HG02973 (cell line): ENCODE measurements around the gene CDK5RAP1.
"Not testable (repeated sequence)": the region's sequence is repeated elsewhere in the genome, so short reads cannot be mapped to it uniquely, and the experiment has no call there.

Source experiments
- ATAC-seq: cut with Tn5 transposase; IDR thresholded peaks from one replicate; pipeline ENCODE4 v1.9.1; 2021; ENCODE audit warnings: moderate library complexity; ENCODE audit not compliant: unreplicated experiment

CDK5RAP1 gene

GRCh38 chr20:33401184-33401920 lies at the start of gene CDK5RAP1:
Gene CDK5RAP1, minus strand, starts transcription at chr20:33401519. Its CDS starts 4,455 bp downstream, at chr20:33397064.
- ATAC-seq, result peak; percentile 79

GRCh38 chr20:33450867-33451266 lies 49.5 kb upstream of the CDK5RAP1 start:
- ATAC-seq, result no peak

GRCh38 chr20:33445881-33446625 lies 44.7 kb upstream of the CDK5RAP1 start:
- ATAC-seq, result no peak

GRCh38 chr20:33444797-33445560 lies 43.7 kb upstream of the CDK5RAP1 start:
- no peak for ATAC-seq

GRCh38 chr20:33443512-33444239 lies 42.4 kb upstream of the CDK5RAP1 start, which contains the start of gene SNTA1:
Gene SNTA1, minus strand, starts transcription at chr20:33443763. Its CDS starts 143 bp downstream, at chr20:33443620.
- peak; percentile 58 for ATAC-seq

GRCh38 chr20:33443006-33443511 lies 41.7 kb upstream of the CDK5RAP1 start:
- ATAC-seq, result peak; percentile 15

GRCh38 chr20:33442136-33443005 lies 41.1 kb upstream of the CDK5RAP1 start:
- ATAC-seq, result no peak

GRCh38 chr20:33441142-33441955 lies 40.0 kb upstream of the CDK5RAP1 start:
- no peak for ATAC-seq

- not testable (repeated sequence) for ATAC-seq
Measured at GRCh38 chr20:33440562-33440961, 39.2 kb upstream of the CDK5RAP1 start.

GRCh38 chr20:33438481-33438880 lies 37.2 kb upstream of the CDK5RAP1 start:
- no peak for ATAC-seq

- no peak for ATAC-seq
Measured at GRCh38 chr20:33437141-33437911, 36.0 kb upstream of the CDK5RAP1 start.

GRCh38 chr20:33434434-33434833 lies 33.1 kb upstream of the CDK5RAP1 start:
- no peak for ATAC-seq

- ATAC-seq, result no peak
Measured at GRCh38 chr20:33433465-33434234, 32.3 kb upstream of the CDK5RAP1 start.

GRCh38 chr20:33431797-33432381 lies 30.6 kb upstream of the CDK5RAP1 start:
- no peak for ATAC-seq

GRCh38 chr20:33423875-33424274 lies 22.6 kb upstream of the CDK5RAP1 start:
- ATAC-seq, result not testable (repeated sequence)

GRCh38 chr20:33423141-33423834 lies 22.0 kb upstream of the CDK5RAP1 start:
- ATAC-seq, result no peak
